GM19468 (cell line): ENCODE results near the gene ZFP90.

Experiments used
- ATAC-seq: cut with Tn5 transposase; IDR thresholded peaks from one replicate; pipeline ENCODE4 v1.9.1; 2021; ENCODE audit warnings: mild to moderate bottlenecking, moderate library complexity, moderate number of reproducible peaks; ENCODE audit not compliant: unreplicated experiment; ENCODE audit errors: extremely low read depth

Gene ZFP90

GRCh38 chr16:68574479-68574878 is 35.4 kb downstream of the ZFP90 start:
- no peak for ATAC-seq

GRCh38 chr16:68575082-68575481 is 36.0 kb downstream of the ZFP90 start:
- no peak for ATAC-seq

GRCh38 chr16:68577352-68577853 is 38.3 kb downstream of the ZFP90 start:
- no peak for ATAC-seq

- no peak for ATAC-seq
These were observed 51.3 kb downstream of the ZFP90 start for GRCh38 chr16:68590201-68590994.

GRCh38 chr16:68592466-68593337 is 53.6 kb downstream of the ZFP90 start:
- ATAC-seq: no peak

- ATAC-seq: no peak
These were observed 57.2 kb downstream of the ZFP90 start for GRCh38 chr16:68596266-68596665.

GRCh38 chr16:68599586-68599985 is 60.5 kb downstream of the ZFP90 start:
- no peak for ATAC-seq

- no peak for ATAC-seq
These were observed 66.7 kb downstream of the ZFP90 start for GRCh38 chr16:68605746-68606145.

- no peak for ATAC-seq
These were observed 68.4 kb downstream of the ZFP90 start for GRCh38 chr16:68607443-68607842.

- no peak for ATAC-seq
These were observed 69.2 kb downstream of the ZFP90 start for GRCh38 chr16:68608330-68608729.

- no peak for ATAC-seq
These were observed 73.9 kb downstream of the ZFP90 start for GRCh38 chr16:68612996-68613395.

GRCh38 chr16:68617734-68618133 is 78.6 kb downstream of the ZFP90 start:
- no peak for ATAC-seq
